ENCODE results near the gene IL9R.

- TF ChIP-seq POLR2A (IDR thresholded peaks at IDR 0.05), result no peak
- TF ChIP-seq CTCF (IDR thresholded peaks at IDR 0.05), result no peak
Measured at GRCh38 chrX:155995321-155995875, 2.1 kb upstream of the IL9R start.
